ENCODE data around the gene LAMB4. TPM values are rescaled to one million over a fixed set of nuclear protein-coding genes. Genes with fewer than 3 reads are reported as not detected.

Gene LAMB4
- total and polyA plus RNA-seq, 2 of the 8 experiments (the other 6 are each of a cell fraction or from before 2014, with no cell fraction given): not detected

- Histone ChIP-seq H3K27me3 (replicated peaks in 1 of 4; ENCODE audit: control insufficient read depth in 3 of 4, extremely low read depth in 1 of 4, insufficient read depth in 3 of 4, low read length in 3 of 4) (no peaks in the 10 kb centered on the region), H3K56ac (replicated peaks; ENCODE audit: insufficient read length, low read depth, low read length) (no peak overlapping the region), H4K91ac (replicated peaks; ENCODE audit: insufficient read length, low read length) (no peak overlapping the region), H2AFZ (ENCODE audit: low read length) (no peak overlapping the region), H2BK20ac (ENCODE audit: low read length) (no peak overlapping the region), H3K4ac (replicated peaks; ENCODE audit: insufficient read length, low read depth, low read length) (no peak overlapping the region), H3K4me2 (ENCODE audit: insufficient read depth in 1 of 2, low read depth in 2 of 2, low read length in 2 of 2) (no peak overlapping the region), H2BK5ac (ENCODE audit: low read depth, low read length) (no peak overlapping the region), H4K8ac (ENCODE audit: extremely low read depth, insufficient read depth, low read length) (no peak overlapping the region), H3K9me3 (ENCODE audit: insufficient read depth in 2 of 2, low read depth in 1 of 2, low read length in 1 of 2) (no peaks in the 10 kb centered on the region), H2BK15ac (ENCODE audit: low read length) (no peak overlapping the region), H3K18ac (ENCODE audit: extremely low read depth, low read length) (no peak overlapping the region), H3K4me3 (ENCODE audit: extremely low read depth in 1 of 4, insufficient read depth in 2 of 4, low read depth in 3 of 4, low read length in 4 of 4) (no peak overlapping the region), H2AK5ac (ENCODE audit: low read depth, low read length) (no peak overlapping the region), H4K20me1 (replicated peaks in 1 of 2; ENCODE audit: control insufficient read depth in 1 of 2, insufficient read depth in 2 of 2, low read length in 2 of 2) (no peaks in the 10 kb centered on the region), H3K23ac (ENCODE audit: insufficient read length) (no peak overlapping the region), H3K14ac (ENCODE audit: insufficient read length) (no peak overlapping the region), H3K36me3 (ENCODE audit: control insufficient read depth in 2 of 4, insufficient read depth in 4 of 4, low read length in 3 of 4) (no peaks in the 10 kb centered on the region), H2BK12ac (ENCODE audit: low read depth, low read length) (no peak overlapping the region), H3K79me2 (ENCODE audit: control insufficient read depth in 1 of 2, insufficient read depth in 2 of 2, low read length in 2 of 2) (no peaks in the 10 kb centered on the region), H3K4me1 (replicated peaks in 1 of 4; ENCODE audit: control insufficient read depth in 3 of 4, insufficient read depth in 4 of 4, low read length in 3 of 4) (no peaks in the 10 kb centered on the region), H4K5ac (ENCODE audit: insufficient read length, low read depth, low read length) (no peak overlapping the region), H3K79me1 (ENCODE audit: low read depth, low read length) (no peaks in the 10 kb centered on the region), H3K27ac (ENCODE audit: low read depth, low read length) (no peak overlapping the region), H3K9ac (replicated peaks in 1 of 4; ENCODE audit: extremely low read depth in 1 of 4, low read depth in 3 of 4, low read length in 3 of 4) (no peak overlapping the region), H3K23me2 (ENCODE audit: low read depth, low read length) (no peaks in the 10 kb centered on the region), H2BK120ac (replicated peaks; ENCODE audit: low read depth, low read length) (no peak overlapping the region)
- POLR2A ChIA-PET (ENCODE audit: partially characterized antibody): no interaction called here
- 95% methylated on average over 2 of the region's 2 CpGs; no CpG with 5 or more reads in 1 of the 2 experiments for WGBS, 2 experiments (ENCODE audit: extremely low coverage in 1 of 2, insufficient coverage in 1 of 2, insufficient read length in 1 of 2, insufficient replicate concordance in 2 of 2, low coverage in 1 of 2, low lambda C conversion rate in 2 of 2, missing lambda C conversion rate in 1 of 2)
- FAIRE-seq (no peak), DNase-seq (ENCODE audit: low read depth in 1 of 2, low spot score in 2 of 2) (no peak)
- CTCF ChIA-PET (ENCODE audit: partially characterized antibody): interaction anchor here (0.9 to 1.3 kb wide), 2 partner anchors 71 to 207 kb away, joined by 5 read pairs; no protein-coding TSS in a partner anchor
- TF ChIP-seq BCL11A (IDR thresholded peaks at IDR 0.05; ENCODE audit: low read depth in 2 of 2, low read length in 2 of 2): no peak
- TF ChIP-seq TAF1 (IDR thresholded peaks at IDR 0.05; ENCODE audit: low read depth, low read length): no peak
- TF ChIP-seq EP300 (IDR thresholded peaks at IDR 0.05; ENCODE audit: borderline replicate concordance in 1 of 2, low read depth in 2 of 2, low read length in 2 of 2): no peak
- TF ChIP-seq JUN (IDR thresholded peaks at IDR 0.05; ENCODE audit: low read depth, low read length): no peak
- TF ChIP-seq HDAC6 (IDR thresholded peaks at IDR 0.05; ENCODE audit: low read depth, low read length): no peak
- no peak for TF ChIP-seq MAX (IDR thresholded peaks at IDR 0.05)
- no peak for TF ChIP-seq JUND (IDR thresholded peaks at IDR 0.05; ENCODE audit: low read length)
- no peak for TF ChIP-seq BRCA1 (IDR thresholded peaks at IDR 0.05; ENCODE audit: low read depth, low read length)
- TF ChIP-seq KDM4A (IDR thresholded peaks at IDR 0.05; ENCODE audit: low read depth, low read length, severe bottlenecking): no peak
- TF ChIP-seq RXRA (IDR thresholded peaks at IDR 0.05; ENCODE audit: insufficient read depth, low read depth, low read length): no peak
- no peak for TF ChIP-seq ATF2 (IDR thresholded peaks at IDR 0.05; ENCODE audit: low read length)
- no peak for TF ChIP-seq SP2 (IDR thresholded peaks at IDR 0.05; ENCODE audit: low read length)
- no peak for TF ChIP-seq HDAC2 (IDR thresholded peaks at IDR 0.05; ENCODE audit: borderline replicate concordance in 1 of 2, low read depth in 2 of 2, low read length in 2 of 2)
Observed at GRCh38 chr7:108086962-108087361, 43.2 kb downstream of the LAMB4 start.

Measured in H1 (cell line).